GM12878 (cell line): ENCODE results near the gene C1GALT1C1.

ENCODE experiments used
- MYC ChIP-seq: IDR thresholded peaks from 2 replicates; pipeline ENCODE4 v1.6.1; 2011; ENCODE audit warnings: mild to moderate bottlenecking, low read length, moderate library complexity, inconsistent platforms; ENCODE audit not compliant: insufficient read depth, insufficient replicate concordance, insufficient read length, severe bottlenecking
- POLR2AphosphoS5 ChIP-seq: IDR thresholded peaks from 2 replicates; pipeline ENCODE4 v1.6.1; 2011; ENCODE audit warnings: mild to moderate bottlenecking, low read length, inconsistent platforms
- TF ChIP-seq, protein P1 (sequence below), 3 experiments: IDR thresholded peaks in 2 of 3; conservative IDR thresholded peaks in 1 of 3; 2 replicates each; pipeline ENCODE4 v1.5.1; 2011; ENCODE audit warnings: low read depth in 3 of 3, low read length in 3 of 3, mild to moderate bottlenecking in 3 of 3, control low read depth in 2 of 3, moderate library complexity in 2 of 3, inconsistent platforms in 1 of 3, mixed read lengths in 1 of 3; ENCODE audit not compliant: control insufficient read depth in 2 of 3, insufficient read depth in 1 of 3; ENCODE audit errors: extremely low read depth in 1 of 3

GRCh38 chrX:120677004-120677652 is 47.3 kb upstream of the C1GALT1C1 start:
- no peak for TF ChIP-seq MYC
- TF ChIP-seq, protein P1, sequence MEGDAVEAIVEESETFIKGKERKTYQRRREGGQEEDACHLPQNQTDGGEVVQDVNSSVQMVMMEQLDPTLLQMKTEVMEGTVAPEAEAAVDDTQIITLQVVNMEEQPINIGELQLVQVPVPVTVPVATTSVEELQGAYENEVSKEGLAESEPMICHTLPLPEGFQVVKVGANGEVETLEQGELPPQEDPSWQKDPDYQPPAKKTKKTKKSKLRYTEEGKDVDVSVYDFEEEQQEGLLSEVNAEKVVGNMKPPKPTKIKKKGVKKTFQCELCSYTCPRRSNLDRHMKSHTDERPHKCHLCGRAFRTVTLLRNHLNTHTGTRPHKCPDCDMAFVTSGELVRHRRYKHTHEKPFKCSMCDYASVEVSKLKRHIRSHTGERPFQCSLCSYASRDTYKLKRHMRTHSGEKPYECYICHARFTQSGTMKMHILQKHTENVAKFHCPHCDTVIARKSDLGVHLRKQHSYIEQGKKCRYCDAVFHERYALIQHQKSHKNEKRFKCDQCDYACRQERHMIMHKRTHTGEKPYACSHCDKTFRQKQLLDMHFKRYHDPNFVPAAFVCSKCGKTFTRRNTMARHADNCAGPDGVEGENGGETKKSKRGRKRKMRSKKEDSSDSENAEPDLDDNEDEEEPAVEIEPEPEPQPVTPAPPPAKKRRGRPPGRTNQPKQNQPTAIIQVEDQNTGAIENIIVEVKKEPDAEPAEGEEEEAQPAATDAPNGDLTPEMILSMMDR (IDR thresholded peaks at IDR 0.05 in 2 of 3, conservative IDR thresholded peaks at IDR 0.05 in 1 of 3; ENCODE audit: control insufficient read depth in 2 of 3, extremely low read depth in 1 of 3, insufficient read depth in 1 of 3, low read depth in 3 of 3, low read length in 3 of 3) = no peak
- TF ChIP-seq POLR2AphosphoS5 = no peak
